Panc1 (cell line): ENCODE results near the gene PARP15. TPM values are rescaled to one million over a fixed set of nuclear protein-coding genes. Genes with fewer than 3 reads are reported as not detected.

ENCODE experiments used
- ATAC-seq: fragments of 200-7000 bp; cut with Tn5 transposase; 2 replicates; pipeline ENCODE4 v1.9.1; 2020; ENCODE audit warnings: mild to moderate bottlenecking, moderate library complexity
- BruUV-seq: library from RNA; stranded (reverse); fragments of 400-500 nt; replicated peaks from 2 replicates; lab custom pipeline; 2021; lab: Mats Ljungman, UMichigan
- CTCF ChIA-PET: fragments of 300-600 bp; sonication (Branson Sonifier 250); formaldehyde crosslinking; loops from one replicate; lab custom pipeline; 2022; ENCODE audit warnings: antibody characterized with exemption; lab: Charles Lee
- POLR2A ChIA-PET: fragments of 300-600 bp; sonication (Branson Sonifier 250); formaldehyde crosslinking; loops from one replicate; lab custom pipeline; 2022; ENCODE audit warnings: antibody characterized with exemption; lab: Charles Lee
- DNase-seq: peaks from one replicate; pipeline ENCODE4 v3.0.0-alpha.2; 2010; ENCODE audit warnings: low read depth, low spot score
- H3K27ac ChIP-seq: 2 replicates; pipeline ENCODE4 v1.5.1; 2011; ENCODE audit warnings: mild to moderate bottlenecking, low read length, inconsistent platforms
- H3K27me3 ChIP-seq: fragments of 200-500 bp; sonication (Bioruptor generic); 2 replicates; pipeline ENCODE4 v1.6.0; 2014; ENCODE audit warnings: low read length, inconsistent platforms; ENCODE audit not compliant: control insufficient read depth, insufficient read depth
- H3K36me3 ChIP-seq: fragments of 200-500 bp; sonication (Bioruptor generic); 2 replicates; pipeline ENCODE4 v1.5.1; 2014; ENCODE audit warnings: inconsistent platforms, mild to moderate bottlenecking, low read length, moderate library complexity; ENCODE audit not compliant: control insufficient read depth, insufficient read depth
- H3K4me1 ChIP-seq: 2 replicates; pipeline ENCODE4 v1.5.1; 2011; ENCODE audit warnings: inconsistent platforms, mild to moderate bottlenecking, low read length, moderate library complexity; ENCODE audit not compliant: control insufficient read depth, insufficient read depth
- H3K4me3 ChIP-seq, 2 experiments: 2 replicates each; pipeline ENCODE4 v1.5.1; 2011 to 2012; ENCODE audit warnings: low read depth in 2 of 2, low read length in 2 of 2, mild to moderate bottlenecking in 2 of 2, inconsistent platforms in 1 of 2, moderate library complexity in 1 of 2
- H3K9me3 ChIP-seq: fragments of 200-500 bp; sonication (Bioruptor generic); 2 replicates; pipeline ENCODE4 v1.5.1; 2014; ENCODE audit warnings: low read depth, mild to moderate bottlenecking, inconsistent platforms, low read length, moderate library complexity; ENCODE audit not compliant: control insufficient read depth, insufficient read depth
- CTCF ChIP-seq: fragments of 450-650 bp; IDR thresholded peaks from 2 replicates; pipeline ENCODE4 v1.5.1; 2017; ENCODE audit warnings: mild to moderate bottlenecking
- POLR2AphosphoS5 ChIP-seq: IDR thresholded peaks from 2 replicates; pipeline ENCODE4 v1.6.1; 2012; ENCODE audit warnings: mild to moderate bottlenecking, low read depth, low read length, moderate library complexity
- SIN3A ChIP-seq: IDR thresholded peaks from 2 replicates; pipeline ENCODE4 v1.6.1; 2012; ENCODE audit warnings: low read depth, mild to moderate bottlenecking, low read length, moderate library complexity, borderline replicate concordance; ENCODE audit not compliant: insufficient read depth
- TCF7L2 ChIP-seq: IDR thresholded peaks from 2 replicates; pipeline ENCODE4 v1.6.1; 2011; ENCODE audit warnings: mild to moderate bottlenecking, low read depth, low read length, inconsistent platforms
- in situ Hi-C: cut with HindIII; loops from 2 replicates; pipeline ENCODE4 v1.10.0; 2016; ENCODE audit warnings: low sequenced_read_pairs, low pct_unique_long_range_greater_than_20kb
- intact Hi-C: fragments of 100-400 bp; cut with micrococcal nuclease; formaldehyde crosslinking; loops from one replicate; pipeline ENCODE4 v1.10.0; 2022; ENCODE audit not compliant: unreplicated experiment
- total RNA-seq: library from RNA; stranded (reverse); gene quantifications from one replicate; pipeline ENCODE4 v1.2.1, GENCODE V29; 2021; ENCODE audit not compliant: unreplicated experiment
- TF ChIP-seq, protein P1 (sequence below), 2 experiments: IDR thresholded peaks; 2 replicates each; pipeline ENCODE4 v1.6.1; 2011 to 2012; ENCODE audit warnings: low read depth in 2 of 2, control low read depth in 1 of 2, low read length in 1 of 2, mild to moderate bottlenecking in 1 of 2, moderate library complexity in 1 of 2; ENCODE audit not compliant: insufficient read depth in 1 of 2

The PARP15 gene
- total RNA-seq, 1 experiment from 2014 or later, result 0.21 TPM

DNA sequence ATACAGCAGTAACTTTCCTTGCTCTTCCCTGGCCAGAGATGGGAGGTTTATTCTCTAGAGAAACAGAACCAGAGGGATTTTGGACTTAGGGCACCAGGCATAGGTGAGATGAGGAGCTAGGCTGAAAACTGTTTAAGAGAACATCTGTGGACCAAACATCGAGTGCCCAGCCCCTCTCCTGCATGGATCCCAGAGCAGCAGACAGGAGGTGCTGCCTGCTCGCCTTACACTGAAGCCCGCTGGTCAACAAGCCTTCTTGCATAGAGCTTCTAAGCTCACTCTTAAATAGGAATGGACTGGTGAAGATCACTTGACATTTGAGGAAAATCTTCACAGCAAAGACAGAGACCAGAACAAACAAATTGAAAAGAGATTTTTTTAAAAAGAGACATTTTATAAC, 41.2 kb downstream of the PARP15 start:
- Histone ChIP-seq H3K4me1 (no peaks in the 10 kb centered on the region), H3K27ac (no peak overlapping the region), H3K36me3 (no peaks in the 10 kb centered on the region), H3K9me3 (no peaks in the 10 kb centered on the region), H3K27me3 (no peaks in the 10 kb centered on the region), H3K4me3 (no peak overlapping the region)
- ATAC-seq (no peak), DNase-seq (no peak)
- intact Hi-C loops, result no loop called here
- ChIA-PET POLR2A (interaction anchor here (0.6 kb wide), 1 partner anchor 500 kb away, joined by 3 read pairs; no protein-coding TSS in a partner anchor), CTCF (no interaction called here)
- TF ChIP-seq POLR2AphosphoS5 (no peak), CTCF (no peak), TCF7L2 (no peak), SIN3A (no peak)
- TF ChIP-seq, protein P1, sequence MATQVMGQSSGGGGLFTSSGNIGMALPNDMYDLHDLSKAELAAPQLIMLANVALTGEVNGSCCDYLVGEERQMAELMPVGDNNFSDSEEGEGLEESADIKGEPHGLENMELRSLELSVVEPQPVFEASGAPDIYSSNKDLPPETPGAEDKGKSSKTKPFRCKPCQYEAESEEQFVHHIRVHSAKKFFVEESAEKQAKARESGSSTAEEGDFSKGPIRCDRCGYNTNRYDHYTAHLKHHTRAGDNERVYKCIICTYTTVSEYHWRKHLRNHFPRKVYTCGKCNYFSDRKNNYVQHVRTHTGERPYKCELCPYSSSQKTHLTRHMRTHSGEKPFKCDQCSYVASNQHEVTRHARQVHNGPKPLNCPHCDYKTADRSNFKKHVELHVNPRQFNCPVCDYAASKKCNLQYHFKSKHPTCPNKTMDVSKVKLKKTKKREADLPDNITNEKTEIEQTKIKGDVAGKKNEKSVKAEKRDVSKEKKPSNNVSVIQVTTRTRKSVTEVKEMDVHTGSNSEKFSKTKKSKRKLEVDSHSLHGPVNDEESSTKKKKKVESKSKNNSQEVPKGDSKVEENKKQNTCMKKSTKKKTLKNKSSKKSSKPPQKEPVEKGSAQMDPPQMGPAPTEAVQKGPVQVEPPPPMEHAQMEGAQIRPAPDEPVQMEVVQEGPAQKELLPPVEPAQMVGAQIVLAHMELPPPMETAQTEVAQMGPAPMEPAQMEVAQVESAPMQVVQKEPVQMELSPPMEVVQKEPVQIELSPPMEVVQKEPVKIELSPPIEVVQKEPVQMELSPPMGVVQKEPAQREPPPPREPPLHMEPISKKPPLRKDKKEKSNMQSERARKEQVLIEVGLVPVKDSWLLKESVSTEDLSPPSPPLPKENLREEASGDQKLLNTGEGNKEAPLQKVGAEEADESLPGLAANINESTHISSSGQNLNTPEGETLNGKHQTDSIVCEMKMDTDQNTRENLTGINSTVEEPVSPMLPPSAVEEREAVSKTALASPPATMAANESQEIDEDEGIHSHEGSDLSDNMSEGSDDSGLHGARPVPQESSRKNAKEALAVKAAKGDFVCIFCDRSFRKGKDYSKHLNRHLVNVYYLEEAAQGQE (IDR thresholded peaks at IDR 0.05; ENCODE audit: insufficient read depth in 1 of 2, low read depth in 2 of 2, low read length in 1 of 2), result no peak
- in situ Hi-C loops, result no loop called here
- no TSS peak for BruUV-seq

GRCh38 chr3:122619040-122619439, 41.6 kb downstream of the PARP15 start:
- Histone ChIP-seq H3K27me3 (no peaks in the 10 kb centered on the region), H3K27ac (no peak overlapping the region), H3K4me3 (no peak overlapping the region), H3K4me1 (no peaks in the 10 kb centered on the region), H3K9me3 (no peaks in the 10 kb centered on the region), H3K36me3 (no peaks in the 10 kb centered on the region)
- CTCF ChIA-PET, result no interaction called here
- DNase-seq (no peak), ATAC-seq (no peak)
- TF ChIP-seq POLR2AphosphoS5, result no peak
- TF ChIP-seq TCF7L2, result no peak
- TF ChIP-seq SIN3A, result no peak
- TF ChIP-seq CTCF, result no peak
- TF ChIP-seq, protein P1 (IDR thresholded peaks at IDR 0.05; ENCODE audit: insufficient read depth in 1 of 2, low read depth in 2 of 2, low read length in 1 of 2), result no peak
- intact Hi-C loops, result no loop called here
- POLR2A ChIA-PET, result interaction anchor here (0.6 kb wide), 1 partner anchor 500 kb away, joined by 3 read pairs; no protein-coding TSS in a partner anchor
- in situ Hi-C loops, result no loop called here
- no TSS peak for BruUV-seq
